Measurements from ENCODE around the gene ARHGEF16. TPM values are rescaled to one million over a fixed set of nuclear protein-coding genes. Genes with fewer than 3 reads are reported as not detected.

ARHGEF16 gene
- total RNA-seq, 1 donor from 2014 or later: 19.9 TPM

DNA sequence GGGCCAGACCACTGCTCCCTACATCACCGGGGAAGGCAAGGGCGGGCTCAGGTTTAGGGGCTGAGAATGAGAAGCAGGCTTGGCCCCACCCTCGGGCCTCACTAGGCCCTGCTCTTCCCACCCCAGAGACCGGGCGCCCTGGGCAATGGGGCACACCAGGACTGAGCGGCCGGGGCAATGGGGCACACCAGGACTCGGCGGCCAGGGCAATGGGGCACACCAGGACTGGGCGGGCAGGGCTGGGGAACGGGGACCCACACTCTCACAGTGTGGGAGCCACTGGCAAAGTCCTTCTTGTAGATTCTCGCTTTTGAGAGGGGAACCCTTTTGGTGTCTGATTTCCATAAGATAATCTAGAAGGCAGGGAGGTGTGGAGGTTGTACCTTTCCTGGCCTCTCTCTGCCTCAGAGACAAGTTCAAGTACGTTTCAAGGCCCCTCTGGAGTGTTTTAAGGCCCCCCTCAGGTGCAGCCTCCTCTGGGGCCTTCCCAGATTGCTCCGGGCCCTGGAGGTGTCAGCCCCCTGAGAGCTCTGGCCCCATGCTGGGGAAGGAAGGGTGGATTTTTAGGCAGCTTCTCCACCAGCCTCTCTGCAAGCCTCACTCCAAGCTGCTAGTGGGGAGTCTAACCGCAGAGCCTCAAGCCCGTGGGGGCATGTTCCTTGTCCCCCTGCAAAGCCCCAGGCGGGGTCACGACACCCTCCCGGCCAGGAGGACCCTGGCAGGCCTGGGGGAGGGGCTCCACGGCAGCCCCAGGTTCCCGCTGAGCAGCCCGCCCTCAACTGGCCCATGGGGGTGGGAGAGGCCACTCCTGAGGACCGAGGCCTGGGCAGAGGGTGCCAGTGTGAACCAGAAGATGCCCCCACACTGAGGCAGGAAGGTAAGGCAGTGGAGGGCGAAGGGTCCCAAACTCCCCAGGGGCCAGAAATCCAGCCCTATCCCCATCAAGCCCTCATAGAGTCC is 66.2 kb downstream of the ARHGEF16 start:
- ATAC-seq: no peak

- ATAC-seq: no peak
Observed at GRCh38 chr1:3521426-3521825, 67.0 kb downstream of the ARHGEF16 start.

GRCh38 chr1:3522112-3522511 is 67.6 kb downstream of the ARHGEF16 start:
- ATAC-seq: no peak

GRCh38 chr1:3522564-3523265 is 68.2 kb downstream of the ARHGEF16 start:
- no peak for ATAC-seq

- no peak for ATAC-seq
Observed at GRCh38 chr1:3523980-3524379, 69.5 kb downstream of the ARHGEF16 start.

- no peak for ATAC-seq
Observed at GRCh38 chr1:3524556-3525203, 70.2 kb downstream of the ARHGEF16 start.

GRCh38 chr1:3525551-3526482 is 71.4 kb downstream of the ARHGEF16 start:
- no peak for ATAC-seq

DNA sequence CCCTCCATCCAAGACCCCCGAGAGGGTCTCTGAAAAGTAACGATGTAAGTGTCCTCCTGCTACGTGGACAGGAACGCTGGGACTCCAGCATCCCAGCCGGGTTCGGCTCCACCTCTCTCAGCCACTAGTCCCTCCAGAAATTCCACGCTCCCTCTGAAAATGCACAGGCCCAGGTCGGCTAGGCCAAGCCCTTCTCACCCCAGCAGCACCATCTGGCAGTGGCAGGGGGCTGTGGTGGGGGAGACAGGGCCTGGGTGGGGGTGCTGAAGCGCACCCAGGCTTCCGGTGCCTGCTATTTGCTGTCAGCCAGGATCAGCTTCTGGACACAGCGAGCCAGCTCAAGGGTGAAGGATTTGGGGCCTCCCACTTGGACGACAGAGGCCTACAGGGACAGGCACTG is 73.3 kb downstream of the ARHGEF16 start:
- ATAC-seq: no peak

DNA sequence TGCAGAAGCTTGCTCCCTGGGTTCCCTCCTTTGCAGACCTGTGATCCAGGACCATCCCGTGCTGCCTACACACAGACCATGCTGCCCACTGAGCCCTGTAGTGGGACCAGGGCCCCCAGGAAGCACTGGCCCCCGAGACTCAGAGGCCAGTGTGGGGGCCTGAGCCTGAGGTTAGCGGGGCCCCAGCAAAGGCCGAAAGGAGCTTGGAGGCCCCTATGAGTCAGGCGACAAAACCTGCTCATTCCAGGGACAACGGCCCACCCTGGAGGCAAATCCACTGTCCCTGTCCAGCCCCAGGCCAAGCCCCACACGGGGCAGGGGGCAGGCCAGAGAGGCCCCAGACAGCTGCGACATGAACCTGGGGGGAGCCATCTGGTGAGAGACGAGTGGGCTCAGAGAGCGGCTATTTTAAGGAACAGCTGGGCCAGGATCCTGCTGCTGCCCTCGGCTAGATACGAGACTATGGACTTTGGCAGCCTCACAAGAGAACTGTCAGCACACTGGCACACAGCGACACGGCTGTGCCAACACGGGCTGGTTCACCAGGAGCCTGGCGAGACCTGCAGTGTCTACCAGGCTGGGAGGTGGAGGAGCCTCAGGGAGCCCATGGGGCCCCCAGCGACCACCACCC is 74.7 kb downstream of the ARHGEF16 start:
- no peak for ATAC-seq

DNA sequence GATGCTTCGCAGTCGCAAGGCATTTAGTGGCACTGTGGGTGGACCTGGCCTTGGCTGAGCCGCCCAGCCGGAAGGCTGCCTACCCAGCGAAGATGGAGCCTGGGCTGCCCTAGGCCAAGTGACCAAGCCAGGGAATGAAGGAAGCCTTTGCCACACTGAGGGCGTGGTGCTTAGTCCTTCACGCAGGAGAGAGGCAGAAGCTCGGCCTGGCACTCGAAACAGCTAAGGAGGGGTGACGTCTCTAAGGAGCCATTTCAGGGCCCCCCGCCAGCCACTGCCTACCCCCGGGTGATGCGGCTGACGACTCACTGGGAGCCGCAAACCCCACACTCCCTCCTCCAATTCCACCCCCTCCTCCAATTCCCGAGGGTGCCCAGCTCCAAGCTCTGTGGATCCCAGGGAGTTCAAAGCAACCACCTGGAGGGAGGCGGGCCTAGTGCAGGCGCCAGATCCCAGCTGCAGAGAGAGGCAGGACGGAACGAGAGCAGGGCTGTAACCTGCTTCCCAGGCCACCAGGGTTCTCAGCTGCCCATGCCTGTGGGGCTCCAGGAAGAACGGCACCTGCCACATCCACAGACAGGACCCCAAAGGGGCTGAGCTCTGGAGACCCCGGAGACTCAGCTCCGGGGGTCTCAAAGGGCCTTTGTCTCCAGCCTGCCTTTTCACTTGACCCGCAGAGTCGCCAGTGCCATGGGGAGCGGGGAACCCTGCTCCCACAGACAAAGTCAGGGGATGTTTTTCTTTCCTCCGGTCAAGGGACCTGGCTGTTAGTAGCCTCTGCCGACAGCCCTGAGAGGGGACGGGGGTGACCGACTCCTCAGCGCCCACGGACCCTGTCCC is 75.8 kb downstream of the ARHGEF16 start:
- ATAC-seq: peak; percentile 21

Other genes starting within 250 kb of the ARHGEF16 start
- gene MEGF6, start 156.8 kb downstream of the ARHGEF16 start, total RNA-seq: 12.5 TPM
- 40.3 TPM for gene TPRG1L, start 170.3 kb downstream of the ARHGEF16 start, total RNA-seq
- gene WRAP73, start 195.4 kb downstream of the ARHGEF16 start, total RNA-seq: 13.9 TPM
- gene TP73, start 197.9 kb downstream of the ARHGEF16 start, total RNA-seq: 5.2 TPM